HepG2 (cell line): ENCODE results near the gene PRSS12. TPM values are rescaled to one million over a fixed set of nuclear protein-coding genes. Genes with fewer than 3 reads are reported as not detected.

Experiments
- AKAP8 ChIP-seq: sonication (generic); formaldehyde crosslinking; IDR thresholded peaks from 2 replicates; pipeline ENCODE4 v1.5.1; 2020; ENCODE audit warnings: mild to moderate bottlenecking, missing genetic modification reagents
- ARID2 ChIP-seq: sonication (generic); formaldehyde crosslinking; IDR thresholded peaks from 2 replicates; pipeline ENCODE4 v1.8.1; 2022; ENCODE audit warnings: mild to moderate bottlenecking, missing genetic modification reagents, borderline replicate concordance
- BCLAF1 ChIP-seq: fragments of 450-650 bp; IDR thresholded peaks from 2 replicates; pipeline ENCODE4 v1.6.1; 2017; ENCODE audit warnings: mild to moderate bottlenecking
- KAT8 ChIP-seq: IDR thresholded peaks from 2 replicates; pipeline ENCODE4 v1.6.1; 2016; ENCODE audit warnings: missing genetic modification reagents, missing compliant biosample characterization
- KLF12 ChIP-seq: sonication (generic); formaldehyde crosslinking; IDR thresholded peaks from 2 replicates; pipeline ENCODE4 v1.4.0; 2020; ENCODE audit warnings: missing genetic modification reagents, borderline replicate concordance
- NFRKB ChIP-seq: fragments of 450-650 bp; IDR thresholded peaks from 2 replicates; pipeline ENCODE4 v1.6.1; 2017
- PCBP2 ChIP-seq: fragments of 200-400 bp; formaldehyde crosslinking; optimal IDR thresholded peaks from 2 replicates; pipeline ENCODE3; 2018; ENCODE audit warnings: low read length, low read depth; ENCODE audit not compliant: poor library complexity, severe bottlenecking
- RFX1 ChIP-seq: fragments of 450-650 bp; IDR thresholded peaks from 2 replicates; pipeline ENCODE4 v1.6.1; 2017
- RFXANK ChIP-seq: IDR thresholded peaks from 2 replicates; pipeline ENCODE4 v1.6.1; 2016
- SMC3 ChIP-seq: IDR thresholded peaks from 2 replicates; pipeline ENCODE4 v1.6.1; 2011; ENCODE audit warnings: low read length, improper control_type of control experiment
- SMYD3 ChIP-seq: sonication (generic); formaldehyde crosslinking; IDR thresholded peaks from 2 replicates; pipeline ENCODE4 v1.8.1; 2023; ENCODE audit warnings: mild to moderate bottlenecking, missing genetic modification reagents
- ZFY ChIP-seq: sonication (generic); formaldehyde crosslinking; IDR thresholded peaks from 2 replicates; pipeline ENCODE4 v1.4.0; 2020; ENCODE audit warnings: missing genetic modification reagents
- ZNF224 ChIP-seq: sonication (generic); formaldehyde crosslinking; IDR thresholded peaks from 2 replicates; pipeline ENCODE4 v1.5.0; 2020; ENCODE audit warnings: mild to moderate bottlenecking, missing genetic modification reagents
- ZNF275 ChIP-seq: sonication (generic); formaldehyde crosslinking; IDR thresholded peaks from 2 replicates; pipeline ENCODE4 v1.8.0; 2022; ENCODE audit warnings: missing genetic modification reagents, mild to moderate bottlenecking, inconsistent platforms, borderline replicate concordance
- ZNF350 ChIP-seq: sonication (generic); formaldehyde crosslinking; IDR thresholded peaks from 2 replicates; pipeline ENCODE4 v1.4.0; 2020; ENCODE audit warnings: mild to moderate bottlenecking, low read depth, missing genetic modification reagents, borderline replicate concordance
- ZNF510 ChIP-seq: sonication (generic); formaldehyde crosslinking; IDR thresholded peaks from 2 replicates; pipeline ENCODE4 v1.4.0; 2020; ENCODE audit warnings: low read depth, mild to moderate bottlenecking, missing genetic modification reagents
- ZNF530 ChIP-seq: sonication (generic); formaldehyde crosslinking; IDR thresholded peaks from 2 replicates; pipeline ENCODE4 v1.5.0; 2020; ENCODE audit warnings: low read depth, mild to moderate bottlenecking, missing genetic modification reagents
- ZNF646 ChIP-seq: sonication (generic); formaldehyde crosslinking; IDR thresholded peaks from 2 replicates; pipeline ENCODE4 v1.9.0; 2021; ENCODE audit warnings: mild to moderate bottlenecking, missing genetic modification reagents
- ZNF746 ChIP-seq: sonication (generic); formaldehyde crosslinking; IDR thresholded peaks from 2 replicates; pipeline ENCODE4 v1.8.0; 2022; ENCODE audit warnings: mild to moderate bottlenecking, missing genetic modification reagents
- ZNF790 ChIP-seq: sonication (generic); formaldehyde crosslinking; IDR thresholded peaks from 2 replicates; pipeline ENCODE4 v1.8.0; 2022; ENCODE audit warnings: missing genetic modification reagents, mild to moderate bottlenecking, borderline replicate concordance
- polyA plus RNA-seq, 8 experiments: library from polyadenylated mRNA; depleted of rRNA in 3 of 8; stranded (reverse) in 7 of 8; unstranded in 1 of 8; fragments of >200 nt; fragmentation: Illumina TruSeq in 4 of 8; extraction: Trizol in 4 of 8; gene quantifications; 2 replicates each; pipeline versions ENCODE4 v1.2.1 to v1.2.3, GENCODE V29; 2011 to 2016; ENCODE audit warnings: low read depth in 4 of 8, missing spikeins in 1 of 8, mixed read lengths in 1 of 8; ENCODE audit not compliant: insufficient read depth in 1 of 8
- total RNA-seq, 5 experiments: library from RNA; depleted of rRNA; stranded (reverse); fragments of >200 nt; fragmentation: Illumina TruSeq; extraction: Trizol; gene quantifications; 2 replicates each; pipeline ENCODE4 v1.2.3, GENCODE V29; 2016; ENCODE audit warnings: low read depth in 1 of 5

The PRSS12 gene
- total and polyA plus RNA-seq, 2 of the 13 experiments (the other 11 are each of a cell fraction or from before 2014, with no cell fraction given): 0.02 TPM; not detected in 1

GRCh38 chr4:118278473-118279274 lies 74.1 kb downstream of the PRSS12 start (continued):
- TF ChIP-seq ZNF790 (no peak; the same call in 1 of the 2 replicates), KLF12 (peak; percentile 90), SMC3 (no peak), KAT8 (CRISPR knock-in tag) (peak; percentile 85), NFRKB (no peak), ZNF275 (CRISPR knock-in tag) (0 out of 2 replicates have a peak, but pooled peaks have one; percentile 26), RFX1 (no peak), ZNF746 (CRISPR knock-in tag) (no peak; the same call in 1 of the 2 replicates), ARID2 (CRISPR knock-in tag) (peak; percentile 13; the same call in 1 of the 2 replicates), ZFY (CRISPR knock-in tag) (peak; percentile 100), BCLAF1 (no peak), ZNF510 (CRISPR knock-in tag) (peak; percentile 80), RFXANK (CRISPR knock-in tag) (peak; percentile 77; the same call in 1 of the 2 replicates), PCBP2 (no peak), ZNF530 (CRISPR knock-in tag) (no peak), ZNF224 (CRISPR knock-in tag) (0 out of 2 replicates have a peak, but pooled peaks have one; percentile 24), ZNF646 (CRISPR knock-in tag) (no peak), AKAP8 (CRISPR knock-in tag) (no peak), SMYD3 (CRISPR knock-in tag) (0 out of 2 replicates have a peak, but pooled peaks have one; percentile 21), ZNF350 (CRISPR knock-in tag) (peak; percentile 60)
